Left cardiac atrium (tissue), 4 donors: Measurements from ENCODE around the gene DEXI. TPM values are rescaled to one million over a fixed set of nuclear protein-coding genes. Genes with fewer than 3 reads are reported as not detected.
"Not testable (repeated sequence)": the region's sequence is repeated elsewhere in the genome, so short reads cannot be mapped to it uniquely, and the experiment has no call there.

ENCODE experiments used
- ATAC-seq, 2 donors: fragments of 200-7000 bp; cut with Tn5 transposase; one replicate each; pipeline ENCODE4 v1.9.1; 2020; ENCODE audit warnings: mild to moderate bottlenecking in 2 of 2, moderate library complexity in 2 of 2
- DNase-seq: peaks from one replicate; pipeline ENCODE4 v3.0.0-alpha.2; 2020
- intact Hi-C, 2 donors: fragments of 100-400 bp; cut with DNase I; formaldehyde crosslinking; loops; one replicate each; pipeline versions ENCODE4 v1.14.1 to v1.15.1; 2022 to 2023
- total RNA-seq, 2 donors: library from RNA; stranded (reverse); fragmentation: NEBNext Ultra II Directional; extraction: Animal tissue kit (Norgen Biotek cat#: 25700); gene quantifications; one replicate each; pipeline ENCODE4 v1.2.1, GENCODE V29; 2021
- donor health status: DM: no; HTN: yes; CAD: no.
- donor health status: DM: no; HTN: yes; CAD: no; lungs with severe emphysema.
- donor health status: DM: yes; HTN: yes; CAD: no.
- donor health status: Dilated cardiomyopathy.

Gene DEXI
- total RNA-seq, 2 donors from 2014 or later, result 68.5 to 84.9 TPM

DNA sequence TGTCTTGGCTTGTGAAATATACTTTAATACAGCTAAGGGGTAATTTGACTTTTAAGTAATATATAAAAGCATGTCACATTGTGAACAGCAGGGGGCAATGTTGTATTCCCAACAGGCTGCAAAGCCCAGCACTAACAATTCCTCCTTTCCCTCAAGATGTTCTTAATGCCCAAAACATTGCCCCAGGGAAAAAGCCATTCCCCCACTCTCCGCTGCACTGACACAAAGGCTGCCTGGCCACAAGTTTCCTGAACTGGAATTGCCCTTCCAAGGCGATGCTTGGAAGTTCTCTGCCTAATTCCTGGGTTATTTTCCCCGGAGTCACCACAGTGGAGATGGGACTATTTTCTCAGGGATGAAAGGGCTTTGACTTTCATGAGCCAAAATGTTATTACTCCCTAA lies 29.3 kb upstream of the DEXI start:
- DNase-seq (no peak), ATAC-seq (peak; percentile 63 to 84)
- intact Hi-C loops, result loop anchor here (2.0 to 5.0 kb wide), 2 partner anchors 285 to 286 kb away; partner anchors contain the start of gene SOCS1 (in 2 of the 2)

DNA sequence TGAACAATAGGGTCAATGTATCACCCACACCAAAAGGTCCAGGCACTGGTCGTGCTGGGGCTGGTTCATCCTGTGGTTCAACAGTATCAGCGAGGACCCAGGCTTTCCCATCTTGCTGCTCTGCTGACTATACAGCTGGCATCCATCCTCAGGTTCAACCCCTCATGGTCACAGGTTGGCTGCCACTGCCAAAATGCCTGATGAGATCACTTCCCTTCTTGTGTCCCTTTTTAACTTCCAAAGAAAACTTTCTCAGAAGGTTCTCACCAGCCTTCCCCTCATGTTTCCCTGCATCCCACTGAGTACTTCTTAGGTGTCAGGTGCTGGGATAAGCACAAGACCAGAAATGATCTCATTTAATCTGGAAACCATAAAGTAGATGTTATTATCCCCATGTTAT lies 27.8 kb upstream of the DEXI start:
- intact Hi-C loops, result loop anchor here (2.0 to 5.0 kb wide), 2 partner anchors 287 kb away; partner anchors contain the start of gene SOCS1 (in 2 of the 2)
- ATAC-seq (no peak), DNase-seq (no peak)

DNA sequence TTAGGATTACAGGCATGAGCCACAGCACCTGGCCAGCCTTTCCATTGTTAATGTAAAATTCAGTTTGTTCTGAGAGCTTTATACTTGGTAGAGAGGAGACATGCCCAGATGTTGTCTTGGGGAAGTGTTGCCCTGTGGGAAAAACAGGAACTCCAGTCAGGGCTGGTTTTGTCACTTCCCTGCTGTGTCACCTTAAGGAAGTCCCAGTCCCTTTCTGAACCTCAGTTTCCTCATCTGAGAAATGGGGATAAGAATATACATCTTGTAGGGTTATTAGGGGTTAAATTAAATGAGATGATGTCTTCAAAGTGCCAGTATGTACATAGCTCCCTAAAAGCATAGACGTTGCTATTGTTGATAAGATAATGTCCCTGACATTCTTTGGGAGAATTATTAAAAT lies 27.3 kb upstream of the DEXI start:
- ATAC-seq (no peak), DNase-seq (no peak)
- intact Hi-C loops, result loop anchor here (2.0 to 10.0 kb wide), 5 partner anchors 135 to 388 kb away; partner anchors contain the start of gene SOCS1 (in 2 of the 2)

DNA sequence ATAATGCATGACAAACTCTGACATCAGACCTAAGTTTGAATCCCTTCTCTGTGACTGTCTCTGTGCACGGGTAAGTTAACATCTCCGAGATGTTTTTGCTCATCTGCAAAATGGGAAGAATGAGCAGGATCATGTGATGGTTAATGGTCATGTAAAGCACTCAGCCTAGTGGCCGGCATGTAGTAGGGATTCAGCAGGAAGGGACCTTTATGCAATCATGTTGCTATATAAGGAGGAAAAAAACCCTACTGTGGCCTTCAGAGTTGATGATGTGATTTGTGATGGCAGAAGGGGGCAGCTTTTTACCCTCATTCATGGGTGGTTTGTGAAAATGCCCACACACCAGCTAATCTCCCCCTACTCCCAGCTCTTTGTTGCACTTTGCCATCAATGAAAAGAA lies 26.2 kb upstream of the DEXI start:
- DNase-seq (no peak), ATAC-seq (no peak)
- intact Hi-C loops, result loop anchor here (5.0 to 10.0 kb wide), 3 partner anchors 136 to 389 kb away; no protein-coding TSS in a partner anchor

DNA sequence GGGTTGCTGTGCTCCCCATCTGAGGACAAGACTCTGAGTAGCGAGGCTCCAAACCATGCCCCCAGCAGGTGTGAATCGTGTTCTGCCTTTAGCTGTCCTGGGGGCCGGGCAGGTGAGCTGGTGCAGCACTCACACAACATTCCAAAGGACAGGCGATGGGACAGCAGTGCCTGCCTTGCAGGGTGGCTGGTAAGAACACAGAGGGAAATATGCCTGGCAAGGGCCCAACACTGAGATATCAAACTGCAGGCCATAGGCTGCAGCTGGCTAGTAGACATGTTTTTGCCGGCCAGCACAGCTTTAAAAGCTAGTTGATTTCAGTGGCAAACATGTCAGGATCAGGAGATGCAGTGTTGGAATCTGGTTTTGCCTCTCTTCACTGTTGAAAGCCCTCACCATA lies 25.7 kb upstream of the DEXI start:
- no peak for ATAC-seq

DNA sequence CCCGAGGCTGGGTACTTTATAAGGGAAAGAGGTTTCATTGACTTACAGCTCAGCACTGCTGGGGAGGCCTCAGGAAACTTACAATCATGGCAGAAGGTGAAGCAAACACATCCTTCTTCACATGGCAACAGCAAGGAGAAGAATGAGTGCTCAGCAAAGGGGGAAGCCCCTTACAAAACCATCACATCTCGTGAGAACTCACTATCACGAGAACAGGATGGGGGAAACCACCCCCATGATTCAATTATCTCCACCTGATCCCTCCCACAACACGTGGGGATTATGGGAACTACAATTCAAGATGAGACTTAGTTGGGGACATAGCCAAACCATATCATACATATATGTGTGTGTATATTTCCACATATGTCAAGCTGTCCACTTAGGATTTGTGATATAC lies 24.3 kb upstream of the DEXI start:
- intact Hi-C loops, result loop anchor here (5.0 to 10.0 kb wide), 3 partner anchors 138 to 391 kb away; no protein-coding TSS in a partner anchor
- DNase-seq, ATAC-seq: not testable (repeated sequence)

More for the DNA sequence above, 25.7 kb upstream of the DEXI start:
- intact Hi-C loops, result loop anchor here (5.0 to 10.0 kb wide), 3 partner anchors 137 to 389 kb away; no protein-coding TSS in a partner anchor
- no peak for DNase-seq

DNA sequence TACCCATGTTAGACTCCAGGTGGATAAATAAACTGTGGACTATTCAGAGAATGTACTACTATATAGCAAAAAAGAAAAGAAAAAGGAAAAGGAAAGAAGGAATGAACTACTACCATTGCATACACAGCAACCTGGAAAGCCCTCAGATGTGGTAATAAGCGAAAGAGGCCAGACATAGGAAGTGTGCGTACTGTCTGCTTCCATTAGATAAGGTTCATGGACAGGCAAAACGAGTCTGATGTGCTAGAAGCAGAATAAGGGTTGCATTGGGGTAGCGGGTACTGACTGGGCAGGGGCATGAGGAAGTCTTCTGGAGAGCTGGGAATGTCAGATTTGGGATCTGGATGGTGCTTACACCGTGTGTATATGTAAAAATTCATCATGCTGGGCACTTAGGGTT lies 23.9 kb upstream of the DEXI start:
- ATAC-seq, result no peak
- intact Hi-C loops, result loop anchor here (5.0 to 10.0 kb wide), 3 partner anchors 139 to 391 kb away; no protein-coding TSS in a partner anchor

DNA sequence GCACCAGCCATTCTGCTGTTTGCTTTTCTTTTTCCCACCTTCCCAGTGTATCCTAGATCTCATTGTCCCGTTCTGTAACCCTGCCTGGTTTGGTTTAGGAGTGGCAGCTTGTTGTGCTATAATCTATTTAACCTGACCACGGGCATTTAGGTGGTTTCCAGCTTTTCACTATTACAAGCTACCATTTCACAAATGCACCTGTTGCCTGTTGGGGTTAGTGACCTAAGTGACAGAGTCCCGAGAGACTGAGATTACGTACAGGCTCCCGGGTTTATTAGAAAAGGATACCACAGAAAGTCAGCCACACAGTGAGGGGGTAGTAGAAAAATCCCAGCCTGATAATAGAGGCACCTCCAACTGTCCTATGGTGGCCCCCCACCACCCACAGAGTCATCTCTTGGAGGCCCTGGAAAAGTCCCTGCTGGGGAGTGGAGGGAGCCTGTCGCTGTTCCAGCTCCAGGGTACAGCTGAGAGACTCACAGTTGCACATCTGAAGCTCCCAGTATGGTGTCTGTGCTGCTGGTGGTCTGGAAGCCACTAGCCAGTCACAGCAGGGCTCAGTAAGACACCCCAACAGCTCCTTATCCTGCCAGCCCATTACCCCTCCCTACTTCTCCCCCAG lies 23.3 kb upstream of the DEXI start:
- no peak for DNase-seq
- intact Hi-C loops, result loop anchor here (5.0 to 10.0 kb wide), 3 partner anchors 139 to 392 kb away; no protein-coding TSS in a partner anchor
- ATAC-seq, result no peak

More for the DNA sequence above, 23.9 kb upstream of the DEXI start:
- DNase-seq, result no peak

DNA sequence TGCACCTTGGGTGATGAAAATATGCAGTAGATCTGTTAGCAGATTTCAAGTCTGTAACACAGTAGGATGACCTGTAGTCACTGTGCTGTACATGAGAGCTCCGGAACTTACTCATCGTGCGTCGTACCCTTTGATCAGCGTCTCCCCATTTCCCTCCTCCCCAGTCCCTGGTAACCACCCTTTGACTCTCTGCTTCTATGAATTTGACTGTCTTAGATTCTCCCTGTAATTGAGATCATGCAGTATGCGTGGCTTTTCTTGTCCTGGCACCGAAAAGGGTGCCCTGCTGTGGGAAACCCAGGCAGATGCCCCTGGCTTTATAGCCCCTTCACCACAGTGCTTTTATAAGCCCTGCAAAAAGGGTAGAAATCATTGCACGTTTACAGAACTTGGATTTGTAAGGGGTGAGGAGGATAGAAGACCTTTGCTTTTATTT lies 22.6 kb upstream of the DEXI start:
- intact Hi-C loops, result loop anchor here (5.0 to 10.0 kb wide), 3 partner anchors 140 to 392 kb away; no protein-coding TSS in a partner anchor

DNA sequence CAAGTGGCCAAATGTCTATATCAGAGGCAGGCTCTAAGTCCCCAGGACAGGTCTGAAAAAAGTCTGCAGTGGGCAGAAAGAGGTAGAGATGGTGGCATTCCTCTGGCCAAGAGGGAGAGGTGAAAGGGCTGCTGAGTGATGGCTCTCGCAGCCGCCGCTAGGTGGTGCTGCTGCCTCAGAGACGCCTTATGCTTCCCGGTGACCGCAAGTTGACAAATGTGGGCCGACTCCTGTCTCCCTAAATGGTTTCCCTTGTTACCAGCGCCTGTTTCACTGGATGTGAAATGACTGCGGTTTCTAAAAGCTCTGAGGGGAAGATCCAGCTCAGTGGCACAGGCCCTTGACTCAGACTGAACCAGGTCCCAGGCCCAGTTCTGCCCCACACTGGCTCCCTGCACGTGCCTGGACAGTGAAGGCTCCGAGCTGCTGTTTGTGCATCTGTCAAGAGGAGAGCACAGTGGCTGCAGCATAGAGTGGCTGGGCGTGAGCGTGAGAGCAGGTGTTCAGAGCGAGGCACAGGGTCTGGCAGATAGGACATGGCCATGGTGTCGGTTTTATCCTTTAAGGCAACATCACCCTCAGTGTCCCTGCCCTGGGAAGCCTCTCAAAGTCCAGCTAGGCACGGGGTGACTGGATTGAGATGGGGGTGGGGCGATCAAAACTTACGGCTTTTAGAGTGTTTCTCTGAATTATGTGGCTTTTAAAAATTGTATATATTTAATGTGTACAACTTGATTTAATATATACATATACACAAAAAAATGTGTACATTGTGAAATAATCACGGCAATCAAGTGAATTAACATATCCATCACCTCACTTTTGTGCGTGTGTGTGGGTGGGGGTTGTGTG lies 22.0 kb upstream of the DEXI start:
- intact Hi-C loops, result loop anchor here (10.0 kb wide), 2 partner anchors 141 to 391 kb away; no protein-coding TSS in a partner anchor
- ATAC-seq (peak; percentile 80 to 89), DNase-seq (peak; percentile 82)

More for the DNA sequence above, 22.6 kb upstream of the DEXI start:
- ATAC-seq (no peak), DNase-seq (no peak)

DNA sequence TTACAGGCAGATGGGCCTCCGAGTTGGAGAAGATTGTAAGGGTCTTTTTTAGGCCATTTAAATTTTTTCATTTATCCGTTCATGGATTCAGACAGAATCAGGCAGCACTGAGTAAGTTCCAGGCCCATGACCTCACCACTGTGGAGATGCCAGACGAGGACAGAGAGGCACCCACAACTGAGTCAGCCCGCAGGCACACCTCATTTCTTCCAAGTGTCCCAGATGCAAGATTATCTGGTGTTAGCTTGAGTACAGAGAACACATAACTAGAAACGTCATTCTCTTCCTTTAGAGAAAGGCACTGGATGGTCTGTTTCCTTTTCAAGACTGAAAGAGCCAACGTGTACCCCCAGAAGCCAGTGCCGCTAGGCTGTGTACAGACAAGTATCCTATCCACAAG lies 19.0 kb upstream of the DEXI start:
- DNase-seq, result no peak
- ATAC-seq, result peak; percentile 55 to 88

DNA sequence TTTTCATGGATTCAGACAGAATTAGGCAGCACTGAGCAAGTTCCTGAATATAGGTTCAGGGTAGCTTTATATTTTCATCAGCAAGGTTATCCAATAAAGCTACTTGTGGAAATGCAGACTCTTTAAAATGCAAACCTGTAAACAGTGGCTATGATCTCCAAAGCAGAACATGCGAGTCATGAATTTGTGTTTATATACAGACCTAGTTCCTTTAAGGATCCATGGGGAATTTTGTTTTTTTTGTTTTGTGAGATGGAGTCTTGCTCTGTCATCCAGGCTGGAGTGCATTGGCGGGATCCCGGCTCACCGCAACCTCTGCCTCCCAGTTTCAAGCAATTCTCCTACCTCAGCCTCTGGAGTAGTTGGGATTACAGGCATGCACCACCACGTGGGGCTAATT lies 16.9 kb upstream of the DEXI start:
- DNase-seq (no peak), ATAC-seq (no peak)
- intact Hi-C loops, result no loop called here

More for the DNA sequence above, 19.0 kb upstream of the DEXI start:
- intact Hi-C loops, result loop anchor here (10.0 kb wide), 2 partner anchors 144 to 394 kb away; no protein-coding TSS in a partner anchor

DNA sequence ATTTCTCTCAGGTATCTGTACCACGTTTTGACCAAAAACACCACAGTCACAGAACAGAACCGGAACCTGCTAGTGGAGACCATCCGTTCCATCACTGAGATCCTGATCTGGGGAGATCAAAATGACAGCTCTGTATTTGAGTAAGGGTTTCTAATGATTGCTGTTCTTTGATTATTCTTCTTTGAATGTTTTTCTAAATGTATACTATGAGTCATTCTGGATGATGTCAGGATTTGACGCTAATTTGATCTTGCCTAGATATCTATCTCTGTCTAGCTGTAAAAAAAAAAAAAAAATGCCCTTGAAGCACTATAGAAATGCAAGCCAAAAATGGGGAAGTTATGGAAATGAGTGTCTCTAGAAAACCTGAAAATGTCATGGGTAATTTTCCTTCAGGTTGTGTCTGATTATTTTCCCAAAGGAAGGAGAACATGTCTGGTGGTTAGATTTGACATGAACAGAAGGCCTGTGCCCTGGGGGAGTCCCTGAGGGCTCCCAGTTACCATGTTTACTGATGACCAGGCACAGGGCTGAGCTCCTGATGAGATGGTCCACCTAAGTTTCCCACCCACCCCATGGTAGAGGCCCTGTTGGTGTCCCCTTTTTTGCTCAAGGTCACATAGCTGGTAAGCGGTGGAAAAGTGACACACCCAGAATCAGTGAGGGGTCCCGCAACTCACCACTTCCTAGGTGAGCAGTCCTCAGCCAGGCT lies 15.7 kb upstream of the DEXI start:
- intact Hi-C loops, result no loop called here
- ATAC-seq (no peak), DNase-seq (no peak)

DNA sequence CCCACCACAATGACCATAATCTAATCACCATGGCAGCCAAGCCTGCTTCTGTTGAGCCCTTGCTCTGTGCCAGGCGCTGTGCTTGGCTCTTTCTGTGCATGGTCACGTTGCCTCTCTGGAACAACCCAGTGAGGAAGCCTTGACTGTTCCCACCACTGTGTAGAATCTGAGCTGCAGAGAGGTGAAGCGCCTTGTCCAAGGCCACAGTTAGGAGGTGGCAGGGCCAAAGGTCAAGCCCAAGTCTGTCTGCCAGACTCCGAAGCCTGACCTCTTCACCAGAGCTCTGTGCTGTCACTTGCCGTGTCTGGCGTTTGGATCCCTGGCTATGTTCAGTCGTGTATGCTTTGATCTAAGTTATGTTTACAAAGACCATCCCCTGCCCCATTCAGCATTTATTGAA lies 12.6 kb upstream of the DEXI start:
- no peak for DNase-seq
- intact Hi-C loops, result no loop called here
- no peak for ATAC-seq

DNA sequence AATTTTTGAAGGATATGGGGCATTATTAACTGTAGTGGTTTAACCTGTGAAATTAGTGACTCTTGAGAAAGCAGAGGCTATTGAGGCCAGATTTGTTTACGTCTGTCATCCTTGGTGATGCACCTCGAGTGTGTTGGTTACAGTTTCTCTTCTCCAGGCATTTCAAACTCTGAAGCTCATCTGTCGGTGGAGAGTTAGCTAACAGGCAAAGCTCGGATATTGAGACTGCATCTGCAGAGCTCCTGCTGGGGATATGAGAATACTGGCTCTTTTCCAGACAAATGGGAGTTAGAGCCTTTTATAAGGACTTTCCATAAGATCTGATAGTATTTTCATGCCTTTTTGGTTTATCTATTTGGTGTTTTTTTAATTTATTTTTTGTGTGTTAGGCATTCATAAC lies 8.8 kb upstream of the DEXI start:
- ATAC-seq, result no peak
- intact Hi-C loops, result no loop called here
- DNase-seq, result no peak

DNA sequence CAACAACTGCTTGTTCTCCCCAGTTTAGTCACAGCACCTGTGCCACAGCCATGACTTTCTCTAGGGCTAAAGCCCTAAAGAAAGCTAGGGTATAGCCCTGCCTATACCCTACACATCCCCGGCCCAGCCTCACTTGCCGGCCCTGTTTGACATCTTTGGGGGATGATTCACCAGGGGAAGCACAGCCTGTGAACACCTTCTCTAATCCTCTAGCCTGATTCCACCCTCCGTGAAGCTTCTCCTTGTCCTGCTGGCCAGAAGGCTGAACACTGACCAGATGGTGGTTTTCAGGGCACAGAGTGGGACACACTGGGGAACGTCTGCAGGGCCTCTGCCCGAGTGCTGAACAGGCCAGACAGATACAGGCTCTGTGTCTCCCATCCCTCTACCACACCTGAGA lies 8.1 kb upstream of the DEXI start:
- peak in 1 of 2 donors; percentile 15 for ATAC-seq

DNA sequence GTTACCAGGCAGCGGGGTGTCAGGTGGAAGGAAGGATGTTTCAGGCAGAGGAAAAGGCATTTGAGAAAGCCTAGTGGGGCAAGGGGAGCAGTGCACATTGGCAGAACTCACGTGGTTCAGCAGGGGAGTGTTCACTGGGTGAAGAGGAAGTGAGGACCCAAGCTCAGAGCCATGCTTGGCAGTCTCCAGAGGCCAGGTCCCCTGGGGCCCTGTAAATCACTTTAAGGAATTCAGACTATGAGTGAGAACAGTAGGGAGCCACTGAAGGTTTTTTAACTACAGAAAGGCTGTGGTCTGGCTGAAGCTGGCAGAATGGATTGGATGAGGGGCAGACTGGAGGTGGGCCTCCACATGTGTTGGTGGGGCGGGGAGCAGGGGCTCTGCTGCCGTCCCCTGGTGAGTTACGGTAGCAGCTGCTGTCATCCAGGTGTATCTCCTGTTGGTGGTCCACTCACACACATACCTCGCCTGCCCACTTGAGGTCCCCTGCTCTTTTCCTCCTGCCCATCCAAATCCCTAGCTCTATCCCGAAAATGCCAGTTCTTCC lies 7.2 kb upstream of the DEXI start:
- ATAC-seq (no peak), DNase-seq (no peak)

More for the DNA sequence above, 8.1 kb upstream of the DEXI start:
- DNase-seq, result no peak
- intact Hi-C loops, result no loop called here

DNA sequence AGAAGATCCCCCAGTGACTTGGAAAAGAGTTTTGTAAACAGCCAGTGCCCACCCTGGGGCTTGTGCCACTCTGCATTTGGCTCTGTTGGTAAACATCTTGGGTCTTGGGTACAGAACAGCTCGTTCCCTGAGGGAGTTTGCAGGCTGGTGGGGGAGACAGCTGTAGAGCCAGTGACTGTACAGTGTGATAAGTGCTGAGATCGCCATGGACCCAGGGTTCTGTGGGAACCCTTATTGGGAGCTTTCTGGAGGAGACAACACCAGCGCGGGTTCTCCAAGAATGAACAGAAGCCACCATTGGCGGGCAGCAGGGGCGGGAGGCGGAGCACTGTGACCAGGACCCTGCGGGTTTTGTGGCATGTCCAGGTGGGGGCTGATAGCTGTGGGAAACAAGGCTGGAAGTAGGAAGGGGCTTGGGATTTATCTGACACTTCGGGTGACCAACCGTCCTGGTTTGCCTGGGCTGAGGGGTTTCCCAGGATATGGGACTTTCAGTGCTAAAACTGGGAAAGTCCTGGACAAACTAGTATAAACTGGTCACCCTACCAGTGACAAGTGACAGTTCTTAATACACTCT lies 5.0 kb upstream of the DEXI start:
- intact Hi-C loops, result no loop called here
- DNase-seq (no peak), ATAC-seq (no peak)

More for the DNA sequence above, 7.2 kb upstream of the DEXI start:
- intact Hi-C loops, result no loop called here
